SK-N-MC (cell line): ENCODE data around the gene TEKTIP1.
A peak's percentile ranks its signal among the peaks of the same experiment; 100 is the strongest.

Source experiments
- DNase-seq: peaks from one replicate; pipeline ENCODE4 v3.0.0-alpha.2; 2011; ENCODE audit warnings: low read depth, low spot score
- H3K27ac ChIP-seq: fragments of 200-600 bp; sonication (generic); 2 replicates; pipeline ENCODE4 v1.5.1; 2016; ENCODE audit warnings: mixed run types
- H3K36me3 ChIP-seq: fragments of 200-600 bp; sonication (generic); 2 replicates; pipeline ENCODE4 v1.6.1; 2017; ENCODE audit warnings: antibody characterized with exemption, low read length, mixed read lengths; ENCODE audit not compliant: insufficient read depth
- H3K4me3 ChIP-seq: fragments of 200-600 bp; sonication (generic); 2 replicates; pipeline ENCODE4 v1.5.1; 2016
- H3K9ac ChIP-seq: fragments of 200-600 bp; sonication (generic); 2 replicates; pipeline ENCODE4 v1.8.0; 2017; ENCODE audit warnings: mixed run types, mixed read lengths; ENCODE audit not compliant: insufficient read length
- H3K9me3 ChIP-seq: fragments of 200-600 bp; sonication (generic); 2 replicates; pipeline ENCODE4 v1.6.1; 2017; ENCODE audit warnings: low read depth, mild to moderate bottlenecking, antibody characterized with exemption, low read length, moderate library complexity, mixed read lengths
- EZH2 ChIP-seq: fragments of 200-600 bp; sonication (generic); IDR thresholded peaks from one replicate; pipeline ENCODE4 v1.6.1; 2017; ENCODE audit warnings: antibody characterized with exemption
- FOXP2 ChIP-seq: optimal IDR thresholded peaks from 2 replicates; pipeline ENCODE3; 2011; ENCODE audit warnings: mild to moderate bottlenecking, moderate library complexity; ENCODE audit not compliant: insufficient read depth; ENCODE audit errors: extremely low read length, control extremely low read depth
- POLR2AphosphoS5 ChIP-seq: IDR thresholded peaks from 2 replicates; pipeline ENCODE4 v1.6.1; 2012; ENCODE audit warnings: mild to moderate bottlenecking, low read depth, low read length, borderline replicate concordance

The TEKTIP1 gene

GRCh38 chr19:3497757-3498520 is 41.0 kb upstream of the TEKTIP1 start:
- no peak for DNase-seq
- Histone ChIP-seq H3K4me3 (no peak overlapping the region), H3K9ac (no peak overlapping the region), H3K27ac (no peak overlapping the region), H3K36me3 (peaks cover 16% of the 10 kb centered on the region; the same call in 1 of the 2 replicates), H3K9me3 (no peaks in the 10 kb centered on the region)
- TF ChIP-seq EZH2 (no peak), FOXP2 (no peak), POLR2AphosphoS5 (no peak)

GRCh38 chr19:3499738-3500428 is 39.1 kb upstream of the TEKTIP1 start:
- DNase-seq, result no peak
- Histone ChIP-seq H3K36me3 (peaks cover 11% of the 10 kb centered on the region; the same call in 1 of the 2 replicates), H3K9ac (peak overlapping the region; percentile 100), H3K4me3 (peak overlapping the region; percentile 97), H3K27ac (peak overlapping the region; percentile 100), H3K9me3 (no peaks in the 10 kb centered on the region)
- TF ChIP-seq EZH2, result no peak
- no peak for TF ChIP-seq FOXP2
- TF ChIP-seq POLR2AphosphoS5, result no peak

- peak; percentile 96 for DNase-seq
- TF ChIP-seq EZH2, result no peak
- peak; percentile 12 for TF ChIP-seq FOXP2
- TF ChIP-seq POLR2AphosphoS5, result peak; percentile 83
- peaks cover 11% of the 10 kb centered on the region; the same call in 1 of the 2 replicates for H3K36me3 ChIP-seq
Observed at GRCh38 chr19:3500429-3501101, 38.4 kb upstream of the TEKTIP1 start, which contains the start of gene DOHH. Gene DOHH (minus strand): TSS chr19:3500674. CDS start chr19:3496814, 3,860 bp downstream.

GRCh38 chr19:3501780-3502179 is 37.2 kb upstream of the TEKTIP1 start:
- no peaks in the 10 kb centered on the region for H3K9me3 ChIP-seq
- H3K27ac ChIP-seq, result no peak overlapping the region
- no peak overlapping the region for H3K4me3 ChIP-seq
- peaks cover 4% of the 10 kb centered on the region; the same call in 1 of the 2 replicates for H3K36me3 ChIP-seq
- no peak overlapping the region for H3K9ac ChIP-seq
- DNase-seq, result no peak
- TF ChIP-seq POLR2AphosphoS5, result no peak
- no peak for TF ChIP-seq EZH2
- no peak for TF ChIP-seq FOXP2

More at GRCh38 chr19:3500429-3501101, 38.4 kb upstream of the TEKTIP1 start, which contains the start of gene DOHH:
- Histone ChIP-seq H3K4me3 (peak within 1 kb of the TSS; percentile 97), H3K9ac (peak within 1 kb of the TSS; percentile 100), H3K27ac (peak within 1 kb of the TSS; percentile 100), H3K9me3 (no peaks in the 10 kb centered on the region)

- TF ChIP-seq EZH2, result no peak
- TF ChIP-seq POLR2AphosphoS5, result no peak
- TF ChIP-seq FOXP2, result no peak
- no peak overlapping the region for H3K9ac ChIP-seq
- H3K36me3 ChIP-seq, result no peaks in the 10 kb centered on the region
- no peak for DNase-seq
- no peak overlapping the region for H3K27ac ChIP-seq
- no peaks in the 10 kb centered on the region for H3K9me3 ChIP-seq
- no peak overlapping the region for H3K4me3 ChIP-seq
Observed at GRCh38 chr19:3503036-3503572, 35.9 kb upstream of the TEKTIP1 start.

GRCh38 chr19:3504735-3505134 is 34.2 kb upstream of the TEKTIP1 start:
- Histone ChIP-seq H3K9ac (no peak overlapping the region), H3K9me3 (no peaks in the 10 kb centered on the region), H3K4me3 (no peak overlapping the region), H3K27ac (peak overlapping the region; percentile 94), H3K36me3 (peaks cover 12% of the 10 kb centered on the region; the same call in 1 of the 2 replicates)
- no peak for TF ChIP-seq FOXP2
- TF ChIP-seq POLR2AphosphoS5, result no peak
- no peak for TF ChIP-seq EZH2
- DNase-seq, result no peak

GRCh38 chr19:3505598-3506383 is 33.2 kb upstream of the TEKTIP1 start, which contains the start of gene FZR1:
Gene FZR1 (plus strand): TSS chr19:3506311. CDS start chr19:3522990, 16,679 bp downstream.
- H3K9ac ChIP-seq, result peak within 1 kb of the TSS; percentile 96
- TF ChIP-seq POLR2AphosphoS5 (peak; percentile 66; the same call in 1 of the 2 replicates), FOXP2 (peak; percentile 73), EZH2 (no peak)
- DNase-seq, result peak; percentile 86
- H3K36me3 ChIP-seq, result peaks cover 21% of the 10 kb centered on the region; the same call in 1 of the 2 replicates
- H3K9me3 ChIP-seq, result no peaks in the 10 kb centered on the region
- peak within 1 kb of the TSS; percentile 94 for H3K27ac ChIP-seq
- peak within 1 kb of the TSS; percentile 93 for H3K4me3 ChIP-seq
